ENCODE measurements around the gene SEC16A.

SEC16A gene

GRCh38 chr9:136509549-136509948 is 26.7 kb upstream of the SEC16A start:
- H3K27me3 ChIP-seq (ENCODE audit: control insufficient read depth, insufficient read depth, low read length, poor library complexity, severe bottlenecking): no peaks in the 10 kb centered on the region
- peaks cover 51% of the 10 kb centered on the region for H3K36me3 ChIP-seq (ENCODE audit: control insufficient read depth, insufficient read depth, low read length)
- H3K27ac ChIP-seq (ENCODE audit: insufficient read depth, low read depth, low read length, poor library complexity, severe bottlenecking): no peak overlapping the region
- WGBS, 2 experiments: 97% methylated on average over 27 of the region's 27 CpGs
- H3K4me3 ChIP-seq (ENCODE audit: insufficient read depth, low read depth, low read length): no peak overlapping the region
- no peaks in the 10 kb centered on the region for H3K9me3 ChIP-seq (ENCODE audit: control insufficient read depth, low read length)
- no peaks in the 10 kb centered on the region for H3K4me1 ChIP-seq (ENCODE audit: control insufficient read depth, insufficient read depth, low read length)

- H3K36me3 ChIP-seq (ENCODE audit: control insufficient read depth, insufficient read depth, low read length): peaks cover 51% of the 10 kb centered on the region
- 96% methylated on average over 37 of the region's 37 CpGs for WGBS, 2 experiments
- H3K27ac ChIP-seq (ENCODE audit: insufficient read depth, low read depth, low read length, poor library complexity, severe bottlenecking): no peak overlapping the region
- H3K4me1 ChIP-seq (ENCODE audit: control insufficient read depth, insufficient read depth, low read length): no peaks in the 10 kb centered on the region
- no peaks in the 10 kb centered on the region for H3K9me3 ChIP-seq (ENCODE audit: control insufficient read depth, low read length)
- no peaks in the 10 kb centered on the region for H3K27me3 ChIP-seq (ENCODE audit: control insufficient read depth, insufficient read depth, low read length, poor library complexity, severe bottlenecking)
- H3K4me3 ChIP-seq (ENCODE audit: insufficient read depth, low read depth, low read length): no peak overlapping the region
Measured at GRCh38 chr9:136508729-136509500, 26.1 kb upstream of the SEC16A start.

DNA sequence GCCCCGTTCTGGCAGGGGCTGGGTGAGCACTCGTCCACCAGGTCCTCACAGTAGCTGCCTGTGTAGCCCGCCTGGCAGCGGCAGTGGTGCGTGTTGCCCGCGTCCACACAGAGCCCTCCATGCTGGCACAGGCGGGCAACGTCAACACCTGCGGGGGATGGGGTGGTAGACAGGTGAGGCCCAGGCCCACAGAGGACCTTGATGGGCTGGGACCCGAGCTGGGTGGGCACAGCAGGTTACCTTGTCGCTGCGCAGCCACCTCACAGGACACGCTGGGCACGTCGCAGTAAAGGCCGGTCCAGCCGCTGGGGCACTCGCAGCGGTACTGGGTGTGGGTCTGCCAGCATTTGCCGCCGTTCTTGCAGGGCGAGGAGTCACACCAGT is 25.1 kb upstream of the SEC16A start:
- Histone ChIP-seq H3K36me3 (ENCODE audit: control insufficient read depth, insufficient read depth, low read length) (peaks cover 50% of the 10 kb centered on the region), H3K4me1 (ENCODE audit: control insufficient read depth, insufficient read depth, low read length) (no peaks in the 10 kb centered on the region), H3K9me3 (ENCODE audit: control insufficient read depth, low read length) (no peaks in the 10 kb centered on the region), H3K27ac (ENCODE audit: insufficient read depth, low read depth, low read length, poor library complexity, severe bottlenecking) (no peak overlapping the region), H3K27me3 (ENCODE audit: control insufficient read depth, insufficient read depth, low read length, poor library complexity, severe bottlenecking) (no peaks in the 10 kb centered on the region), H3K4me3 (ENCODE audit: insufficient read depth, low read depth, low read length) (no peak overlapping the region)
- WGBS, 2 experiments: 97% methylated on average over 23 of the region's 23 CpGs

DNA sequence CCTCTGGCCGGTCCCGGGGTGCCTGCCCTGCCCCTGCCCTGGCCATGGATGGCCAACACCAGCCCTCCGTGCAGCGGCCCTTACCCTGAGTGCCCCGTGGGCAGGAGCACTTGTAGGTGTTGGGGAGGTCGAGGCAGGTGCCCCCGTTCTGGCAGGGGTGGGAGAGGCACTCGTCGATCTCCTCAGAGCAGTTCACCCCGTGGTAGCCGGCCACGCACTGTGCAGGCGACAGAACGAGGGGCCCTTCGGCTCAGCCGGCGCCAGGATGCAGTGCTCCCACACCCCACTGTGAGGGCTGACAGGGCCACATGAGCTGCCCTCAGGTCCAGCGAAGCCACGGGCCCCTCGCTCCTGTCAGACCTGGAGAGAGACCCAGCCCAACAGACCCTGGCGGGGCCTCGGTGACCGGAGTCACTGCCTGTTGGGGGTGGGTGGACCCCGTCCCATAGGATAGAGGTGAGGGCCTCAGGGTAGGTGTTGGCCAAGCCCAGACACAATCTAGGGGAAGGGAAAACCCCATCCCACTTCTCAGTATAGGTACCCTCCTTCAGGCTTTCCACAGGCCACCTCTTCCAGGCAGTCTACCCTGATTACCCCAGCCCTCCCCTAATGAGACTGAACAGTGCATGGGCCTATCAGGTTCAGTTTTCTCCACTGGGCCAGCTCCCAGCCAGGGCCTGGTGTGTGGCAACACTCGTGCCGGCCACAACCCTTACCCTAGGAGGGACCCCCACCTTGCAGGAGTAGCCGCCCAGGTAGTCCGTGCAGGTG is 24.6 kb upstream of the SEC16A start:
- H3K9me3 ChIP-seq (ENCODE audit: control insufficient read depth, low read length): no peaks in the 10 kb centered on the region
- no peak overlapping the region for H3K4me3 ChIP-seq (ENCODE audit: insufficient read depth, low read depth, low read length)
- 96% methylated on average over 28 of the region's 28 CpGs for WGBS, 2 experiments
- no peaks in the 10 kb centered on the region for H3K4me1 ChIP-seq (ENCODE audit: control insufficient read depth, insufficient read depth, low read length)
- peaks cover 51% of the 10 kb centered on the region for H3K36me3 ChIP-seq (ENCODE audit: control insufficient read depth, insufficient read depth, low read length)
- H3K27me3 ChIP-seq (ENCODE audit: control insufficient read depth, insufficient read depth, low read length, poor library complexity, severe bottlenecking): no peaks in the 10 kb centered on the region
- no peak overlapping the region for H3K27ac ChIP-seq (ENCODE audit: insufficient read depth, low read depth, low read length, poor library complexity, severe bottlenecking)

- Histone ChIP-seq H3K36me3 (ENCODE audit: control insufficient read depth, insufficient read depth, low read length) (peaks cover 49% of the 10 kb centered on the region), H3K4me1 (ENCODE audit: control insufficient read depth, insufficient read depth, low read length) (no peaks in the 10 kb centered on the region), H3K27ac (ENCODE audit: insufficient read depth, low read depth, low read length, poor library complexity, severe bottlenecking) (no peak overlapping the region), H3K27me3 (ENCODE audit: control insufficient read depth, insufficient read depth, low read length, poor library complexity, severe bottlenecking) (no peaks in the 10 kb centered on the region), H3K9me3 (ENCODE audit: control insufficient read depth, low read length) (no peaks in the 10 kb centered on the region), H3K4me3 (ENCODE audit: insufficient read depth, low read depth, low read length) (no peak overlapping the region)
- WGBS, 2 experiments: 97% methylated on average over 30 of the region's 30 CpGs
Measured at GRCh38 chr9:136506425-136506824, 23.6 kb upstream of the SEC16A start.

DNA sequence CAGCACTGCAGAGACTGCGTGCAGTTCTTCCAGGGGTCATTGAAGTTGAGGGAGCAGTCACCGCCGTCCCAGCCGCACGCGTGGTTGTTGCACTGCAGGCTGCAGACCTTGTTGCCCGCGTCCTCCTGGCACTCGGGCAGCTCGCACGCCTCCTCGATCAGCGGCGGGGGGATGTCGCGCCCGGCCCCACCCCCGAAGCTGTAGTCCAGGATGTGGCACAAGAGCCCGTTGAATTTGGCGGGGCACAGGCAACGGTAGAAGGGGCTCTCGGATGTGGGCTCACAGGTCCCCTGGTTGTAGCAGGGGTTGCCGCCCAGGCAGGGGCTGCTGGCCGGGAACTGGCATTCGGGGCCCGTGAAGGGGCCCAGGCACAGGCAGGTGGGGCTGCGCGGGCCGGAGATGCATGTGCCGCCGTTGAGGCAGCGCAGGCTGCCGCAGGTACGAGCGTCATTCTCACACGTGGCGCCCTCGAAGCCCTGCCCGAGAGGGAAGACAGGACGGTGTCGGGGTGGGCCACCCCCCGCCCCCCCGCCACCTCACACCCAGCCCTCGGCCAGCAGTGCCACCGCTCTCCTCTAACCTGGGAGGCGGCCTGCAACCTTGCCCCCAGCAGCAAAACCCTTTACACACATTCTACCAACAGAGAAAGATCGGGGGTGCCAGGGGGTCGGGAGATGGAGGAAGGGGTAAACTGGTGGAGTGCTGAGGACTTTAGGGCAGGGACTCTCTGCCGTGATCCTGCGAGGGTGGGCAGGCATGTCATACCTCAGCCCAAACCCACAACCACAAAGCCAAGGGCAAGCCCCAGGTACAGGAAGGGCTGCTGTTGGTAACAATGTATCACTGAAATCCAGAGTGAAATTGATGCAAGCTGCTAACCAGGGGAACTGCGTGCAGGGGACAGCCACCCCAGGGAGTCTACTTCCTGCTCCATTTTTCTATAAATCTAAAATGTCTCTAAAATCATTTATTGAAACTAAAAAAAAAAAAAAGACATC is 22.9 kb upstream of the SEC16A start:
- H3K9me3 ChIP-seq (ENCODE audit: control insufficient read depth, low read length): no peaks in the 10 kb centered on the region
- 96 to 97% methylated on average over 50 to 51 of the region's 51 CpGs for WGBS, 2 experiments
- no peaks in the 10 kb centered on the region for H3K4me1 ChIP-seq (ENCODE audit: control insufficient read depth, insufficient read depth, low read length)
- H3K36me3 ChIP-seq (ENCODE audit: control insufficient read depth, insufficient read depth, low read length): peaks cover 51% of the 10 kb centered on the region
- H3K27me3 ChIP-seq (ENCODE audit: control insufficient read depth, insufficient read depth, low read length, poor library complexity, severe bottlenecking): no peaks in the 10 kb centered on the region
- H3K27ac ChIP-seq (ENCODE audit: insufficient read depth, low read depth, low read length, poor library complexity, severe bottlenecking): no peak overlapping the region
- H3K4me3 ChIP-seq (ENCODE audit: insufficient read depth, low read depth, low read length): no peak overlapping the region

- Histone ChIP-seq H3K27ac (ENCODE audit: insufficient read depth, low read depth, low read length, poor library complexity, severe bottlenecking) (no peak overlapping the region), H3K4me3 (ENCODE audit: insufficient read depth, low read depth, low read length) (no peak overlapping the region), H3K36me3 (ENCODE audit: control insufficient read depth, insufficient read depth, low read length) (peaks cover 59% of the 10 kb centered on the region), H3K9me3 (ENCODE audit: control insufficient read depth, low read length) (no peaks in the 10 kb centered on the region), H3K27me3 (ENCODE audit: control insufficient read depth, insufficient read depth, low read length, poor library complexity, severe bottlenecking) (no peaks in the 10 kb centered on the region), H3K4me1 (ENCODE audit: control insufficient read depth, insufficient read depth, low read length) (no peaks in the 10 kb centered on the region)
- WGBS, 2 experiments: 95% methylated on average over 68 of the region's 68 CpGs
Measured at GRCh38 chr9:136504512-136505348, 21.9 kb upstream of the SEC16A start.

GRCh38 chr9:136502940-136503550 is 20.2 kb upstream of the SEC16A start:
- 93 to 94% methylated on average over 33 of the region's 33 CpGs for WGBS, 2 experiments
- peaks cover 60% of the 10 kb centered on the region for H3K36me3 ChIP-seq (ENCODE audit: control insufficient read depth, insufficient read depth, low read length)
- H3K27me3 ChIP-seq (ENCODE audit: control insufficient read depth, insufficient read depth, low read length, poor library complexity, severe bottlenecking): no peaks in the 10 kb centered on the region
- H3K4me1 ChIP-seq (ENCODE audit: control insufficient read depth, insufficient read depth, low read length): no peaks in the 10 kb centered on the region
- H3K9me3 ChIP-seq (ENCODE audit: control insufficient read depth, low read length): no peaks in the 10 kb centered on the region
- no peak overlapping the region for H3K4me3 ChIP-seq (ENCODE audit: insufficient read depth, low read depth, low read length)
- H3K27ac ChIP-seq (ENCODE audit: insufficient read depth, low read depth, low read length, poor library complexity, severe bottlenecking): no peak overlapping the region

DNA sequence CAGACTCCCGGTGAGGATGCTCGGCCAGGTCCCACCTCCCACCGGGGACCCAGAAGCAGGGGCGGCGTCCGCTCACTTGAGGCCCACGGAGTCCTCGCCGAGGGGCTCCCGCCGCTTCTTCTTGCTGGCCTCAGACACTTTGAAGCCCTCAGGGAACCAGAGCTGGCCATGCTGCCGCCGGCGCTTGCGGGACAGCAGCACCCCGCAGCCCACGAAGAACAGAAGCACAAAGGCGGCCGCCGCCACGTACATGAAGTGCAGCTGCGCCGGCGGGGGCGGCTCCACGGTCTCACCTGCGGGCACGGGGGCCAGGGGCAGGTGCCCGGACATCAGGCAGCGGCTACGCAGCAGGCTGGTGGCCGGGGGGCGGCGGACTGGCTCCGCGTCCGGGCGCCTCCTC is 19.4 kb upstream of the SEC16A start:
- Histone ChIP-seq H3K27ac (ENCODE audit: insufficient read depth, low read depth, low read length, poor library complexity, severe bottlenecking) (no peak overlapping the region), H3K9me3 (ENCODE audit: control insufficient read depth, low read length) (no peaks in the 10 kb centered on the region), H3K4me1 (ENCODE audit: control insufficient read depth, insufficient read depth, low read length) (no peaks in the 10 kb centered on the region), H3K36me3 (ENCODE audit: control insufficient read depth, insufficient read depth, low read length) (peaks cover 63% of the 10 kb centered on the region), H3K4me3 (ENCODE audit: insufficient read depth, low read depth, low read length) (no peak overlapping the region), H3K27me3 (ENCODE audit: control insufficient read depth, insufficient read depth, low read length, poor library complexity, severe bottlenecking) (no peaks in the 10 kb centered on the region)
- 95% methylated on average over 38 of the region's 38 CpGs for WGBS, 2 experiments
